Hematopoietic multipotent progenitor cell treated with erythropoietin and hydrocortisone succinate and interleukin-3 and kit ligand, for 8 days (in vitro differentiated cells): ENCODE data around the gene HCCS.
"Not testable (repeated sequence)": the region's sequence is repeated elsewhere in the genome, so short reads cannot be mapped to it uniquely, and the experiment has no call there.

ENCODE experiments used
- DNase-seq: peaks from one replicate; pipeline ENCODE4 v3.0.0-alpha.2; 2015

Gene HCCS

DNA sequence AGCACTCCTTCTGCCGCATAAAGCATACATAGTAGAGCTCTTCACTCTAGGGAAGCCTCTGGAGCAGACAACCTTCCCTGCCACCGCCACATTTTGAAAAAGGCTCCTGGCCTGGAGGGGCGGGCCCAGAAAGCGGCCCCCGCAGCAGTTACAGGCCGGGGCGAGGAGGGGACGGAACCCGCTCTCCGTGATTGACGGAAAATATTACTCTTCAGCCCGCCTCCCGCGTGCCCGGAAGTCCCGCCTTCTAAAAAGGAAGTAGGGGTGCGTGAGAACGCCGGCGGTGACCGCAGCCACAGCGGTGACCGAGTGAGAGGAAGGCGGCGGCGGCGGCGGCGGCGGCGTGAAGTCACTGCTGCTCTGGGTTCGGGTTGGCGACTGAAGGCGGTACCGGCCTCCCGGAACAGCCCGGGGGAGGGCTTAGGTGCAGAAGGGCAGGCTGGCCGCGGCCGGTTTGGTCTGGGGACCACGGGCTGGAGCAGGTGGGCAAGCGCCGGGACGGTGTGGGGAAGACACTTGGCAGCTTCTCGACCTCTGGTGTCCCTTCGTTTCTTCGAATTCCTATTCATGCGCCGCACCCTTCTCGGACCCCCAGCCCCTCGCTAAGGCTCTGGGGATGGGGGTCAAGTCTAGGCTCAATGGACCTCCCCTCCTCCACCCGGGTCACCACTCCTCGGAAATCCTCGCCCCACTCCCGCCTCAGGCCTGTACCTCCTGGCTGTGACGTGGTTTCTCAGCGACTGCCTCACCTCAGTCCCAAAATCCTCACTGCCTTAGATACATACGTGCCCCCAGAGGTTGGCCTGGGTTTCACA is at the start of gene HCCS:
TSS of gene HCCS (plus strand) at position 296 of the 815 bp plus-strand sequence. CDS start 729 bp downstream, outside the sequence.
- peak; percentile 85 for DNase-seq

GRCh38 chrX:11064276-11064675 is 46.9 kb upstream of the HCCS start:
- no peak for DNase-seq

DNA sequence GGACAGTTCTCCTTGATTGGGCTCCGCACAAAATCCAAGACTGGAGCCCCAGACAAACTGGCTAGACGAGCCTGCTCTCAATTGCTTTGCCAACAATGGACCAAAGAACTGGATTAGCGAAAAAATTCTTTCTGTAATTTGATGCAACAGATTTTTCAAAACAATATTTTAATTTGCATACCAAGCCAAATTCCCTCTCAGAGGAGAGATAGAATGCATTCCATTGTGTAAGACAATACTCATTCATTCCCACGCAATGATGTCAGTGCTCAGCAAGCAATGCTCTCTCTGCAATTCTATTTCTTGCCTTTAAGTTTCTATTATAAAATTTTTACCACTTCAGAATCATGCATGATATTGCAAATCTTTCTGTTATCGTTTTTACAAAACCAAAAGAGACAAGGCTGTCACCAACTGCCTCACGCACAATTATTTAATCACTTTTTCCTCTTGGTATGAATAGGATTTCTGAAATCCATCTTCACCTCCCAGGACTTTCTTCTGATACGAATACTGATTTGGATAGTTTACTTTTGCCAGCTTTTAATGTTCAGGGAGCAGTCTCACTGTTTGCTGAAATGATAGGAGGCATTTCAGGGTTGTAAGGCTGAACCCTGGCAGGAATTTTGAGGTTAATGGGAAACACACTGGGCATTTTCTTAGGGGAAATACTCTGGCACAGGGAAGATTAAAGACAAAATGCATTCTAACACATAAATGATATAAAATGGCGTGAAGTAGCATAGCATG is 46.1 kb upstream of the HCCS start:
- no peak for DNase-seq

- no peak for DNase-seq
Measured at GRCh38 chrX:11066812-11067211, 44.3 kb upstream of the HCCS start.

GRCh38 chrX:11073381-11073780 is 37.8 kb upstream of the HCCS start:
- no peak for DNase-seq

DNA sequence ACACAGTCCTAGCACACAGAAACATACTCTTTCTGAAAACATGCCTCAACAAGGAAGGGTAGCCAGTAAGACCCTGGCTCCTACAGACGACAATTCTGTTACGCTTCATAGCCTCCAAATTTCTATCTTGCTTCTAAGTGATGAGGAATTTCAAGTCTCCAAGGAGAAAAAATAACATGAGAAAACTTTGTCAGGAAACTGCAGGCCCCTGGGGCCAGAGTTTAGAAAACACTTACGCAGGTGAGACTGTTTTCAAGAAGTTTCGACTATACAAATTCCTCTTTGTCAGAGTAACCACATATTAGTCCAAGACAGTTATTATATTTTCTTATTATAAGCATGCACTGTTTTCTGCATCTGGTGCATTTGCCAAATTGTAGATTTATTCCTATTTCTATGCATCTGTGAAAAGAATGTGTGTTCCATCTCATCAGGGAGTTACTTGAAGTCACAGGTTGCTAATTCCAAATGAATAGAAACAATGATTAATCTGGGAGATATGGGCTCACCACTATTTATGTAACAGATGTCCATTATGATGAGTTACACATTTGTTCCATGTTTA is 30.3 kb upstream of the HCCS start:
- no peak for DNase-seq

DNA sequence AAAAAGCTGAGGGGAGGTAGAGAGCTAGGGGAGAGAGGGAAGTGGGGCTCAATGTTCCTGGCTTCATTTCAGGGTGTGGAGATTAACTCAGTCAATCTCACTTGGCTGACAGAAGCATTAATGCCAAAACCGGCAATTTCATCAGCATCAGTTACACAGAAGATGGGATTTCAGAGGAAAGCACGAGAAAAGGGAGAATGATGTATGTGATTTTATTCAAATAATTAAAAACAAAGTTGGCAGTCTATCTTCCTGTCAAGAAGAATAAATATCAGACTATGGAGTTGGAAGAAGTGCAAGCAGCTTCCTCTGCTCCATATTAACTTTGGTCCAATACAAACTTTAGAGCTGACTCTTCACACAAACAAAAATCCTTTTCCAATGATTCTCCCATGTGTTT is 29.6 kb upstream of the HCCS start:
- no peak for DNase-seq

- DNase-seq = no peak
Measured at GRCh38 chrX:11085305-11085704, 25.8 kb upstream of the HCCS start.

DNA sequence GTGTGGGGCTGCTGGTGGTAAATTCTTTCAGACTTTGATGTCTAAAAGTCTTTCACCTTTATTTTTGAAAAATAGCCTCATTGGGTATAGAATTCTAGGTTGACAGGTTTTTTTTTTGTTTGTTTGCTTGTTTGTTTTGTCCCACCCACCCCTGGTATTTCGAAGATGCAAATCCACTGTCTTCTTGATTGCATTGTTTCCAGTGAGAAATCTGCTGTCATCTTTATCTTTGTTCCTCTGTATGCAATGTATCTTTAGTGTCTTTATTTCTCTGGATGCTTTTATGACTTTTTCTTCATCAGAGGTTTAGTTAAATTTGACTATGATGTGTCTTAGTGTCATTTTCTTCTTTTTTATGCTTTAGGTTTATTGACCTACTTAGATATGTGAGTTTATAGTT is 21.3 kb upstream of the HCCS start:
- no peak for DNase-seq

- DNase-seq = no peak
Measured at GRCh38 chrX:11097933-11098332, 13.2 kb upstream of the HCCS start.

GRCh38 chrX:11099465-11099864 is 11.7 kb upstream of the HCCS start:
- DNase-seq = no peak

GRCh38 chrX:11100281-11101035 is 10.7 kb upstream of the HCCS start:
- DNase-seq = peak; percentile 40

GRCh38 chrX:11103006-11103405 is 8.1 kb upstream of the HCCS start:
- DNase-seq = no peak

DNA sequence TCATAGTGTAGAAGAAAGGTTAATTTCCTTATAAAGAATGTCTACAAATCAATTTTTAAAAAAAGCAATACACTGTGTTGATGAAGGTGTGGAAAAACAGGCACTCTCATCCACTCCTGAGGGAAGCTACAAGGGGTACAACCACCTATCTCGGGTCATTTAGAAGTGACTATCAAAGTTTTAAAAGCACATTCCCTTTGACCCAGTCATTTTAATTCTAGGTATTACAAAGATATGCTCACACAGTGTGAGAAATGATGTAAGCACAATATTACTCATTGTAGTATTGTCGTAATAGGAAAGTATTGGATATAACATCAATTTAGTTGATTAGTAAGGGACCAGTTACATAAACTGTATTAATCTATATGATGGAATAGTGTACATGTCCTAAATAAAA is 7.4 kb upstream of the HCCS start:
- DNase-seq = no peak

GRCh38 chrX:11105080-11105479 is 6.1 kb upstream of the HCCS start:
- DNase-seq = peak; percentile 28

DNA sequence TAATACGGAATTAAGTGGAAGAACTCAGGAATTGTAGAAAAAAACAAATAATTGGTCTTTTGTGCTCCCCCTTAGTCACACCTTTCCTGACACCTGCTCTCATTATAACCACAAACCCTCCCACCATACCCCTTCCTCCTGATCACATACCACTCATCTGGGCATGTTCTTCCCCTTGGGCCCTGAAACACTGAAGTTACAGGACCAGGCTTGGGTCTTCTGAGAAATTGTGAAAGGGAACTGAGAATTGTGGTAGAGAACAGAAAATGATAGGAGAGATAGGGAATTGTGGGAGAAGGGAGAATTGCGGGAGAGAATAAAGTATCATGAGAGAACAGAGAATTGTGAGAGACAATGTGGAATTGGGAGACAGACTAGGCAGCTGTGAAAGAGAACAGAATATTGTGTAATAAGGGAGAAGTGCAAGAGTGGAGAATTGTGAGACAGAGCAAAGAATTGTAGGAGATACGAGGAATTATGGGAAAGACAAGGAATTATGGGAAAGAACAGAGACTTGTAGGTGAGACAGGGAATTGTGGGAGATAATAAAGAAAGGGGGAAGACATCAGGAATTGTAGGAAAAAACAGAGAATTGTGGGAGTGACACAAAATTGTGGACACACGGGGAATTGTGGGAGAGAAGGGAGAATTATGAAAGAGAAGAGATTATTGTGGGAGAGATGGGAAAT is 2.7 kb upstream of the HCCS start:
- no peak for DNase-seq

DNA sequence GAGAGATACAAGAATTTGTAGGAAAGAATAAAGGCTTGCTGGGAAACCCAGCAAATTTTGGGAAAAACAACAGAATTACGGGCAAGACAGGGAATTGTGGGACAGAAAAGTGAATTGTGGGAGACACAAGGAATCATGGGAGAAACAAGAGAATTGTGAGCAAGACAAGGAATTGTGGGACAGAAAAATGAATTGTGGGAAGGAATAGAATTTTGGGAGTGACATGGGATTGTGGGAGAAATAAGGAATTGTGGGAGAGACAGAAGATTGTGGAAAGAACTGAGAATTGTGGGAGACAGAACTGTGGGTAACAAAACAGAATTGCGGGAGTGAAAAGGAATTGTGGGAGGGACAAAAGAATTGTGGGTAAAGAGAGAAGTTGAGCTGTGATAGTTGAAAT is 1.2 kb upstream of the HCCS start:
- no peak for DNase-seq

GRCh38 chrX:11111947-11112346 is 815 bp downstream of the HCCS start:
- DNase-seq = no peak

GRCh38 chrX:11113731-11114130 is 2.6 kb downstream of the HCCS start:
- no peak for DNase-seq

DNA sequence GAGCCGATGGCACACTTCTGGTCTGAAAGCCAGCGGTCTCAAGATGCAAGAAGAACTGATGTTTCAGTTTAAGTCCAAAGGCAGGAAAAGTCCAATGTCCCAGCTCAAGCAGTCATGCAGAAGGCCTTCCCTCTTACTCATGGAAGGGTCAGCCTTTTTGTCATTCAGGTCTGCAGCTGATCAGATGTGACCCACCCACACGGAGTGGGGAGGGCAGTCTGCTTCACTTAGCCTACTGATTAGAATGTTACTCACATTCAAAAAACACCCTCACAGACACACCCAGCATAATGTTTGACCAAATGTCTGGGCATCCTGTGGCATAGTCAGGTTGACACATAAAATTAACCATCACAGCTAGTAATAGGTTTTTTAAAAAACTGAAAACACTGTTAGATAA is 6.6 kb downstream of the HCCS start:
- peak; percentile 9 for DNase-seq

DNA sequence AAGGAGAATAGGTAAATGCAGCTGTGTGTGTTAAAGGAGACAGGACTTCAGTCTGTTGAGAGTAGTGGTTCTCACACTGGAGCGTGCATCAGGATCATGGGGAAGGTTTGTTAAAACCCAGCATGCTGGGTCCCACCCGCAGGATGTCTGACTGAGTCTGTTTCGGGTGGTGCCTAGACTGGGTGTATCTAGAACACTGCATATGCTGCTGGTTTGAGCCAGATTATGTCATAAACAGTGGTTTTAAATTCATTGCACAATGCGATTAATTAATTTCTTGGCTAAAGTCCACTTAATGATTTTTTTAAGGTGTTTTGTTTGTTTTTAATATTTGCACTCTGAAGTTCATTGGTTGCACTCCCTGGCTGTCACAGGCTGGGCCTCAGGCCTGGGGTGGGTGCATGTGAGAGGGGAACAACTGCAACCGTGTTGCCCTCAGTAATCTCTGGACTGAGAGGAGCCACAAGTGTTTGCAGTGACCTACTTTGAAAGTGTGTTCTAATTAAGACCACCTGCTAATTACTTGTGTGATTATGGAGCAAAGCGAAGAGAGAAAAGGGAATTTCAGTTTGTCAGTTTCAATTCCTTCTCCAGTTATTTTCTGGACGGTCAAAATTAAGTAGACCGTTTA is 8.3 kb downstream of the HCCS start:
- DNase-seq = peak; percentile 71

DNA sequence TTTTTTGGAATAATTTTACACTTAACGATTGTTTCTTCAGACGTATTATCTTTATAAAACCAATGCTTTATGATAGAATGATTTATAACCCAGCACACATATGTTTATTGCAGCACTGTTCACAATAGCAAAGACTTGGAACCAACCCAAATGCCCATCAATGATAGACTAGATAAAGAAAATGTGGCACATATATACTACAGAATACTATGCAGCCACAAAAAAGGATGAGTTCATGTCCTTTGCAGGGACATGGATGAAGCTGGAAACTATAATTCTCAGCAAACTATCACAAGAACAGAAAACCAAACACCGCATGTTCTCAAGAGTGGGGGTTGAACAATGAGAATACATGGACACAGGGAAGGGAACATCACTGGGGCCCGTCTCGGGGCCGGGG is 12.0 kb downstream of the HCCS start:
- not testable (repeated sequence) for DNase-seq
